Measurements from ENCODE around the gene PTGFRN.

- TF ChIP-seq CTCF (CRISPR knock-in tag; IDR thresholded peaks at IDR 0.05), result no peak
- no peak for TF ChIP-seq MXI1 (IDR thresholded peaks at IDR 0.05; ENCODE audit: borderline replicate concordance, low read depth, low read length)
- TF ChIP-seq PBX2 (CRISPR knock-in tag; IDR thresholded peaks at IDR 0.05), result no peak
- TF ChIP-seq ETV6 (CRISPR knock-in tag; conservative IDR thresholded peaks at IDR 0.05), result no peak
- no peak for TF ChIP-seq ZZZ3 (CRISPR knock-in tag; IDR thresholded peaks at IDR 0.05; ENCODE audit: borderline replicate concordance)
- no peak for TF ChIP-seq NFE2L1 (CRISPR knock-in tag; IDR thresholded peaks at IDR 0.05; ENCODE audit: borderline replicate concordance)
- TF ChIP-seq POLR2A (IDR thresholded peaks at IDR 0.05; ENCODE audit: insufficient read depth in 1 of 2, low read depth in 2 of 2, low read length in 2 of 2), result no peak
- TF ChIP-seq ZFX (CRISPR knock-in tag; IDR thresholded peaks at IDR 0.05; ENCODE audit: low read depth), result no peak
- no peak for TF ChIP-seq ZBTB10 (CRISPR knock-in tag; IDR thresholded peaks at IDR 0.05; ENCODE audit: borderline replicate concordance)
- no peak for TF ChIP-seq ZNF678 (CRISPR knock-in tag; IDR thresholded peaks at IDR 0.05)
- no peak for TF ChIP-seq PHF8 (CRISPR knock-in tag; IDR thresholded peaks at IDR 0.05)
These were observed 26.9 kb upstream of the PTGFRN start for GRCh38 chr1:116882866-116883265.

All from HepG2 (cell line).